GM21529 (cell line): Measurements from ENCODE around the gene PRDM9.
"Not testable (repeated sequence)": the region's sequence is repeated elsewhere in the genome, so short reads cannot be mapped to it uniquely, and the experiment has no call there.

ENCODE experiments used
- ATAC-seq: cut with Tn5 transposase; IDR thresholded peaks from one replicate; pipeline ENCODE4 v1.9.1; 2021; ENCODE audit not compliant: unreplicated experiment

The PRDM9 gene

DNA sequence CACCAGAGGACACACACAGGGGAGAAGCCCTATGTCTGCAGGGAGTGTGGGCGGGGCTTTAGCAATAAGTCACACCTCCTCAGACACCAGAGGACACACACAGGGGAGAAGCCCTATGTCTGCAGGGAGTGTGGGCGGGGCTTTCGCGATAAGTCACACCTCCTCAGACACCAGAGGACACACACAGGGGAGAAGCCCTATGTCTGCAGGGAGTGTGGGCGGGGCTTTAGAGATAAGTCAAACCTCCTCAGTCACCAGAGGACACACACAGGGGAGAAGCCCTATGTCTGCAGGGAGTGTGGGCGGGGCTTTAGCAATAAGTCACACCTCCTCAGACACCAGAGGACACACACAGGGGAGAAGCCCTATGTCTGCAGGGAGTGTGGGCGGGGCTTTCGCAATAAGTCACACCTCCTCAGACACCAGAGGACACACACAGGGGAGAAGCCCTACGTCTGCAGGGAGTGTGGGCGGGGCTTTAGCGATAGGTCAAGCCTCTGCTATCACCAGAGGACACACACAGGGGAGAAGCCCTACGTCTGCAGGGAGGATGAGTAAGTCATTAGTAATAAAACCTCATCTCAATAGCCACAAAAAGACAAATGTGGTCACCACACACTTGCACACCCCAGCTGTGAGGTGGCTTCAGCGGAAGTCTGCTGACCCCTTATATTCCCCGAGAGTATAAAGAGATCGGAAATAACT is 20.0 kb downstream of the PRDM9 start:
- not testable (repeated sequence) for ATAC-seq

DNA sequence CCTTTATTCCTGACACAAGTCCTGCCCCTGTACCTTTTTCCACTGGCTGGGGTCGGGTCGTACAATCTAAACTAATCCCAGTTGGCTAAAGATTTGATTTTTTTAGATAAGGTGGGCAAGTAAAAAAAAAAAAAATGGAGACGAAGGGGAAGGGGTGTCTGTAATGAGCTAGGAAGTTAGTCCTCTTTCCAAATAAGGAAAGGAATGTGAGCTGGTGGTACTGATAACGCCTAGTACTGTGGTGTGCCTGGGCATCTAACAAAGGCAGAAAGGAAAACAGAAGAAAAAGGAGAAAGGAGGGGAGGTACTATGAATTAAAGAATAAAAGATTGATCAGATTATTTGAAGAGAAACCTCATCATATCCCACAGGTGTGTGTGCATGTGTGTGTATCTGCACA is 21.3 kb downstream of the PRDM9 start:
- no peak for ATAC-seq

GRCh38 chr5:23530571-23530970 is 23.2 kb downstream of the PRDM9 start:
- no peak for ATAC-seq

DNA sequence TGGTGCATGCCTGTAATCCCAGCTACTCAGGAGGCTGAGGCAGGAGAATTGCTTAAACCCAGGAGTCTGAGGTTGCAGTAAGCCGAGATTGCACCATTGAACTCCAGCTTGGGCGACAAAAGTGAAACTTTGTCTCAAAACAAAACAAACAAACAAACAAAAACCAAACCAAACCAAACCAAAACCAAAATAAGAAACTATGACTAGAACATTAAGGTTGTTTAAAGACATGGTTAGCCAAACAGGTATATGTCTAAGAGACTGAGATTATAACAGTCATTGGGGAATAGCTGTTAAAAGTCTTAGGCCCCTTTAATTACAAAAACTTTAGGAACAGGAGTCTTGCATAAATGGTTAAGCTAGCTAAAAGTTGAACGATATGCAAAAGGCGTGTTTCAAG is 63.6 kb downstream of the PRDM9 start:
- no peak for ATAC-seq
